IMR-90 (cell line): ENCODE data around the gene LSM6. TPM values are rescaled to one million over a fixed set of nuclear protein-coding genes. Genes with fewer than 3 reads are reported as not detected.

ENCODE experiments used
- ATAC-seq: fragments of 200-7000 bp; cut with Tn5 transposase; 2 replicates; pipeline ENCODE4 v1.9.1; 2020; ENCODE audit warnings: low read depth, mild to moderate bottlenecking, moderate library complexity
- BruUV-seq: library from RNA; stranded (reverse); fragments of 400-500 nt; replicated peaks from 2 replicates; lab custom pipeline; 2021; lab: Mats Ljungman, UMichigan
- CTCF ChIA-PET: fragments of 300-600 bp; formaldehyde crosslinking; extraction: SDS; loops from one replicate; lab custom pipeline; 2021; ENCODE audit warnings: antibody characterized with exemption; lab: Yijun Ruan, JAX
- POLR2A ChIA-PET: fragments of 300-600 bp; sonication (Branson Sonifier 250); formaldehyde crosslinking; loops from one replicate; lab custom pipeline; 2022; ENCODE audit warnings: antibody characterized with exemption; ENCODE audit not compliant: unreplicated experiment; lab: Charles Lee
- DNase-seq: peaks from one replicate; pipeline ENCODE4 v3.0.0; 2013
- H2AFZ ChIP-seq: replicated peaks from 2 replicates; pipeline ENCODE3; 2013; ENCODE audit warnings: low read length, mild to moderate bottlenecking; ENCODE audit not compliant: poor library complexity
- H2AK5ac ChIP-seq: 2 replicates; pipeline ENCODE4 v1.6.1; 2013; ENCODE audit warnings: low read depth, low read length, inconsistent platforms
- H2AK9ac ChIP-seq: replicated peaks from 2 replicates; pipeline ENCODE3; 2013; ENCODE audit warnings: mild to moderate bottlenecking, low read depth, low read length, moderate library complexity; ENCODE audit not compliant: poor library complexity
- H2BK120ac ChIP-seq: 2 replicates; pipeline ENCODE4 v1.6.1; 2013; ENCODE audit warnings: low read depth, low read length, inconsistent platforms
- H2BK15ac ChIP-seq: 3 replicates; pipeline ENCODE4 v1.6.1; 2013; ENCODE audit warnings: low read depth, low read length, inconsistent platforms
- H2BK20ac ChIP-seq: 2 replicates; pipeline ENCODE4 v1.6.1; 2013; ENCODE audit warnings: low read depth, mild to moderate bottlenecking, inconsistent platforms, low read length, moderate library complexity
- H2BK5ac ChIP-seq: 2 replicates; pipeline ENCODE4 v1.6.1; 2013; ENCODE audit warnings: mild to moderate bottlenecking, low read depth, low read length, inconsistent platforms; ENCODE audit not compliant: poor library complexity, severe bottlenecking
- H3K14ac ChIP-seq: replicated peaks from 2 replicates; pipeline ENCODE4 v1.6.1; 2013; ENCODE audit warnings: low read depth, low read length, inconsistent platforms
- H3K18ac ChIP-seq: 2 replicates; pipeline ENCODE4 v1.6.1; 2013; ENCODE audit warnings: low read depth, low read length, control low read depth
- H3K23ac ChIP-seq: 2 replicates; pipeline ENCODE4 v1.6.1; 2013; ENCODE audit warnings: low read depth, low read length, inconsistent platforms
- H3K27ac ChIP-seq: 2 replicates; pipeline ENCODE4 v1.5.1; 2013; ENCODE audit warnings: mild to moderate bottlenecking, control low read depth, low read length; ENCODE audit not compliant: insufficient read depth
- H3K27me3 ChIP-seq: 2 replicates; pipeline ENCODE4 v1.6.1; 2013; ENCODE audit warnings: low read length; ENCODE audit not compliant: control insufficient read depth, insufficient read depth
- H3K36me3 ChIP-seq: 2 replicates; pipeline ENCODE4 v1.6.1; 2013; ENCODE audit warnings: low read length, mixed read lengths; ENCODE audit not compliant: control insufficient read depth, insufficient read depth
- H3K4ac ChIP-seq: 2 replicates; pipeline ENCODE4 v1.6.1; 2013; ENCODE audit warnings: low read depth, low read length, inconsistent platforms
- H3K4me1 ChIP-seq: 2 replicates; pipeline ENCODE4 v1.6.1; 2013; ENCODE audit warnings: low read length, mixed read lengths; ENCODE audit not compliant: control insufficient read depth, insufficient read depth
- H3K4me2 ChIP-seq: 2 replicates; pipeline ENCODE4 v1.6.1; 2013; ENCODE audit warnings: low read depth, mild to moderate bottlenecking, control low read depth, low read length, moderate library complexity
- H3K4me3 ChIP-seq: 2 replicates; pipeline ENCODE4 v1.5.1; 2013; ENCODE audit warnings: low read depth, mild to moderate bottlenecking, control low read depth, low read length, moderate library complexity; ENCODE audit not compliant: insufficient read depth
- H3K56ac ChIP-seq: 2 replicates; pipeline ENCODE4 v1.6.1; 2013; ENCODE audit warnings: low read length, inconsistent platforms; ENCODE audit not compliant: insufficient read depth; ENCODE audit errors: extremely low read depth
- H3K79me1 ChIP-seq, 2 experiments: 2 replicates each; pipeline ENCODE4 v1.6.1; 2013; ENCODE audit warnings: low read length in 2 of 2, inconsistent platforms in 1 of 2, low read depth in 1 of 2
- H3K9ac ChIP-seq: 2 replicates; pipeline ENCODE4 v1.6.1; 2013; ENCODE audit warnings: low read depth, low read length, control low read depth
- H3K9me1 ChIP-seq: 2 replicates; pipeline ENCODE4 v1.6.1; 2013; ENCODE audit warnings: low read length, inconsistent platforms; ENCODE audit not compliant: insufficient read depth
- H3K9me3 ChIP-seq: 2 replicates; pipeline ENCODE4 v1.6.1; 2013; ENCODE audit warnings: low read length; ENCODE audit not compliant: control insufficient read depth, insufficient read depth
- H4K20me1 ChIP-seq: 2 replicates; pipeline ENCODE4 v1.6.1; 2013; ENCODE audit warnings: low read length, inconsistent platforms; ENCODE audit not compliant: insufficient read depth
- H4K5ac ChIP-seq: 2 replicates; pipeline ENCODE4 v1.6.1; 2013; ENCODE audit warnings: mild to moderate bottlenecking, low read depth, low read length, control low read depth
- H4K8ac ChIP-seq, 2 experiments: 2 replicates each; pipeline ENCODE4 v1.6.1; 2013; ENCODE audit warnings: low read depth in 2 of 2, low read length in 2 of 2, control low read depth in 1 of 2, inconsistent platforms in 1 of 2
- H4K91ac ChIP-seq: 2 replicates; pipeline ENCODE4 v1.6.1; 2013; ENCODE audit warnings: low read depth, low read length, inconsistent platforms; ENCODE audit not compliant: insufficient read depth
- CEBPB ChIP-seq: IDR thresholded peaks from 2 replicates; pipeline ENCODE4 v1.6.1; 2012; ENCODE audit warnings: low read depth, low read length, improper control_type of control experiment
- FOS ChIP-seq: fragments of 150-350 bp; IDR thresholded peaks from 2 replicates; pipeline ENCODE4 v1.6.1; 2016; ENCODE audit warnings: low read depth, low read length
- MXI1 ChIP-seq: IDR thresholded peaks from 2 replicates; pipeline ENCODE4 v1.6.1; 2012; ENCODE audit warnings: low read depth, mild to moderate bottlenecking, low read length, moderate library complexity, borderline replicate concordance
- NFE2L2 ChIP-seq: fragments of 150-350 bp; IDR thresholded peaks from 2 replicates; pipeline ENCODE4 v1.6.1; 2016; ENCODE audit warnings: low read depth, mild to moderate bottlenecking, low read length
- RFX5 ChIP-seq: IDR thresholded peaks from 2 replicates; pipeline ENCODE4 v1.8.0; 2012; ENCODE audit warnings: low read depth, mild to moderate bottlenecking, low read length, moderate library complexity
- SMC3 ChIP-seq: fragments of 150-350 bp; IDR thresholded peaks from 2 replicates; pipeline ENCODE4 v1.6.1; 2016; ENCODE audit warnings: low read depth, mild to moderate bottlenecking, antibody characterized with exemption, low read length, moderate library complexity
- WGBS, 2 experiments: methylation state at CpG; one replicate each; pipeline versions ENCODE4 v1.1.5 to v1.1.7; 2013; ENCODE audit warnings: missing lambda C conversion rate in 2 of 2; ENCODE audit not compliant: insufficient read length in 1 of 2; ENCODE audit errors: extremely low coverage in 2 of 2; 5-methylcytosine and 5-hydroxymethylcytosine counted together
- dilution Hi-C: fragments of 300-500 bp; cut with HindIII; formaldehyde crosslinking; loops from one replicate; pipeline ENCODE4 v1.14.3; 2018; ENCODE audit warnings: low sequenced_read_pairs; ENCODE audit not compliant: unreplicated experiment
- in situ Hi-C: fragments of 300-500 bp; cut with MboI; formaldehyde crosslinking; loops from 3 replicates; pipeline ENCODE4 v1.14.3; 2019; ENCODE audit warnings: low sequenced_read_pairs, inconsistent platforms, mixed read lengths
- intact Hi-C: fragments of 100-400 bp; cut with micrococcal nuclease; formaldehyde crosslinking; loops from 2 replicates; pipeline ENCODE4 v1.10.0; 2022
- polyA plus RNA-seq, 3 experiments: library from polyadenylated mRNA; depleted of rRNA; stranded (reverse); fragments of >200 nt; gene quantifications; 2 replicates each; pipeline ENCODE4 v1.2.3, GENCODE V29; 2012; ENCODE audit warnings: low replicate concordance in 1 of 3
- total RNA-seq: library from RNA; depleted of rRNA; stranded (reverse); fragments of >200 nt; gene quantifications from 2 replicates; pipeline ENCODE4 v1.2.3, GENCODE V29; 2012
- TF ChIP-seq, protein P1 (sequence below): fragments of 150-350 bp; IDR thresholded peaks from 2 replicates; pipeline ENCODE4 v1.6.1; 2016; ENCODE audit warnings: low read depth, mild to moderate bottlenecking, low read length, moderate library complexity, borderline replicate concordance

LSM6 gene
- total and polyA plus RNA-seq, 2 of the 4 experiments (the other 2 are of a cell fraction), result 13.4 to 17.4 TPM

DNA sequence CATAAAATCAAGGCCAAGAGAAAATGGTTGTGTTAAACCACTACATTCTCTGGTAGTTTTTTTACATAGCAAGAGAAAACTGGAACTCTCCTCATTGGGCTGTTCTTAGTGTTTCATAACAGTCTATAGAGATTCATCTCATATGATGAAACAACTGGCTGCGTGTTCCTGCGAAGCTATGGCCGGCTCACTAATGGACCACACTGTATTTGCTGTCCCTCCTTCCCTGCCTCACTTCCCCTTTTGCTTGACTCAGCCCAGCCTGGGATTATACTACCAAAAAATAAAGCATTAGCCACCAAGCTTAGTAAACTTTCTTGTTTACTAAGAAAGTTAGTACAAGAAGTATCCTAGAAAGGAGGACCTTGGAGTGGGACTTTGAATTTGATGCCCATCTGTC is 31.6 kb upstream of the LSM6 start:
- dilution Hi-C loops, result no loop called here
- H4K8ac ChIP-seq, result no peak overlapping the region

More for the DNA sequence above, 31.6 kb upstream of the LSM6 start:
- BruUV-seq, result no TSS peak
- H2BK120ac ChIP-seq, result no peak overlapping the region
- no peaks in the 10 kb centered on the region for H3K79me1 ChIP-seq
- intact Hi-C loops (no loop called here), in situ Hi-C loops (no loop called here)
- H3K14ac ChIP-seq, result no peak overlapping the region
- no CpG with 5 or more reads among the region's 3 CpGs for WGBS, 2 experiments
- H3K4me2 ChIP-seq, result no peak overlapping the region
- no peak overlapping the region for H4K5ac ChIP-seq
- H3K9ac ChIP-seq, result no peak overlapping the region
- H2AK5ac ChIP-seq, result no peak overlapping the region
- no peak overlapping the region for H2AFZ ChIP-seq
- H3K36me3 ChIP-seq, result no peaks in the 10 kb centered on the region
- H3K4ac ChIP-seq, result no peak overlapping the region
- H3K23ac ChIP-seq, result no peak overlapping the region
- H2BK15ac ChIP-seq, result no peak overlapping the region
- no peak for TF ChIP-seq RFX5
- no peak for TF ChIP-seq SMC3
- no peak for TF ChIP-seq MXI1
- no peak for TF ChIP-seq FOS
- no peak for TF ChIP-seq CEBPB
- TF ChIP-seq, protein P1, sequence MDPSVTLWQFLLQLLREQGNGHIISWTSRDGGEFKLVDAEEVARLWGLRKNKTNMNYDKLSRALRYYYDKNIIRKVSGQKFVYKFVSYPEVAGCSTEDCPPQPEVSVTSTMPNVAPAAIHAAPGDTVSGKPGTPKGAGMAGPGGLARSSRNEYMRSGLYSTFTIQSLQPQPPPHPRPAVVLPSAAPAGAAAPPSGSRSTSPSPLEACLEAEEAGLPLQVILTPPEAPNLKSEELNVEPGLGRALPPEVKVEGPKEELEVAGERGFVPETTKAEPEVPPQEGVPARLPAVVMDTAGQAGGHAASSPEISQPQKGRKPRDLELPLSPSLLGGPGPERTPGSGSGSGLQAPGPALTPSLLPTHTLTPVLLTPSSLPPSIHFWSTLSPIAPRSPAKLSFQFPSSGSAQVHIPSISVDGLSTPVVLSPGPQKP, result no peak
- no peak for TF ChIP-seq NFE2L2
- H3K27ac ChIP-seq, result no peak overlapping the region
- H2BK5ac ChIP-seq, result no peak overlapping the region
- ATAC-seq (no peak), DNase-seq (no peak)
- ChIA-PET POLR2A (no interaction called here), CTCF (no interaction called here)
- no peaks in the 10 kb centered on the region for H3K4me1 ChIP-seq
- H4K91ac ChIP-seq, result no peak overlapping the region
- H3K9me3 ChIP-seq, result no peaks in the 10 kb centered on the region
- no peak overlapping the region for H3K18ac ChIP-seq
- H2BK20ac ChIP-seq, result no peak overlapping the region
- no peak overlapping the region for H2AK9ac ChIP-seq
- no peaks in the 10 kb centered on the region for H4K20me1 ChIP-seq
- H3K27me3 ChIP-seq, result peaks cover 6% of the 10 kb centered on the region; the same call in 1 of the 2 replicates
- no peak overlapping the region for H3K4me3 ChIP-seq
- H3K9me1 ChIP-seq, result no peaks in the 10 kb centered on the region
- H3K56ac ChIP-seq, result no peak overlapping the region
